Hepatocyte (in vitro differentiated cells): ENCODE results near the gene TEX51. TPM values are rescaled to one million over a fixed set of nuclear protein-coding genes. Genes with fewer than 3 reads are reported as not detected.

ENCODE experiments used
- DNase-seq: peaks from one replicate; pipeline ENCODE4 v3.0.0-alpha.2; 2016; ENCODE audit warnings: low spot score
- H2AFZ ChIP-seq: fragments of 200-600 bp; sonication (generic); 2 replicates; pipeline ENCODE4 v1.6.0; 2016; ENCODE audit warnings: antibody characterized with exemption, mild to moderate bottlenecking
- H3K27ac ChIP-seq: fragments of 200-600 bp; sonication (generic); 2 replicates; pipeline ENCODE4 v1.5.1; 2016; ENCODE audit warnings: mild to moderate bottlenecking
- H3K27me3 ChIP-seq: fragments of 200-600 bp; sonication (generic); 2 replicates; pipeline ENCODE4 v1.6.1; 2016
- H3K36me3 ChIP-seq: fragments of 200-600 bp; sonication (generic); replicated peaks from 2 replicates; pipeline ENCODE4 v1.5.1; 2016; ENCODE audit warnings: low read depth; ENCODE audit not compliant: insufficient read depth
- H3K4me1 ChIP-seq: fragments of 200-600 bp; sonication (generic); 2 replicates; pipeline ENCODE4 v1.5.1; 2016; ENCODE audit warnings: mild to moderate bottlenecking, moderate library complexity; ENCODE audit not compliant: insufficient read depth
- H3K4me2 ChIP-seq: fragments of 200-600 bp; sonication (generic); 2 replicates; pipeline ENCODE4 v1.6.0; 2016
- H3K4me3 ChIP-seq: fragments of 200-600 bp; sonication (generic); 2 replicates; pipeline ENCODE4 v1.5.1; 2016; ENCODE audit warnings: mild to moderate bottlenecking
- H3K79me2 ChIP-seq: fragments of 200-600 bp; sonication (generic); 2 replicates; pipeline ENCODE4 v1.6.0; 2017; ENCODE audit warnings: mild to moderate bottlenecking
- H3K9me2 ChIP-seq: fragments of 200-600 bp; sonication (generic); replicated peaks from 2 replicates; pipeline ENCODE4 v1.6.0; 2017; ENCODE audit warnings: mild to moderate bottlenecking; ENCODE audit not compliant: insufficient read depth
- H3K9me3 ChIP-seq: fragments of 200-600 bp; sonication (generic); 2 replicates; pipeline ENCODE4 v1.5.1; 2016; ENCODE audit warnings: low read depth, mild to moderate bottlenecking
- H4K20me1 ChIP-seq: fragments of 200-600 bp; sonication (generic); 2 replicates; pipeline ENCODE4 v1.6.0; 2016; ENCODE audit warnings: mild to moderate bottlenecking; ENCODE audit not compliant: insufficient read depth, poor library complexity, severe bottlenecking
- CTCF ChIP-seq: fragments of 200-600 bp; sonication (generic); IDR thresholded peaks from 2 replicates; pipeline ENCODE4 v1.5.1; 2016; ENCODE audit warnings: antibody characterized with exemption, mild to moderate bottlenecking; ENCODE audit not compliant: poor library complexity
- EZH2 ChIP-seq: fragments of 200-600 bp; sonication (generic); IDR thresholded peaks from 2 replicates; pipeline ENCODE4 v1.6.1; 2016; ENCODE audit warnings: antibody characterized with exemption, mild to moderate bottlenecking, borderline replicate concordance
- EZH2phosphoT487 ChIP-seq: fragments of 200-600 bp; sonication (generic); IDR thresholded peaks from one replicate; pipeline ENCODE4 v1.6.1; 2018; ENCODE audit warnings: antibody characterized with exemption, mild to moderate bottlenecking, low read depth, moderate library complexity; ENCODE audit not compliant: unreplicated experiment, severe bottlenecking
- WGBS: methylation state at CpG from one replicate; pipeline ENCODE4 v1.1.6; 2016; ENCODE audit warnings: low lambda C conversion rate; ENCODE audit errors: missing lambda C conversion rate; 5-methylcytosine and 5-hydroxymethylcytosine counted together
- polyA plus RNA-seq: library from polyadenylated mRNA; unstranded; fragments of >200 nt; fragmentation: Nextera tagmentation; extraction: Ambion mirVana; gene quantifications from 2 replicates; pipeline ENCODE4 v1.2.1, GENCODE V29; 2016
- total RNA-seq: library from RNA; depleted of rRNA; stranded (reverse); fragments of >200 nt; gene quantifications from 2 replicates; pipeline ENCODE4 v1.2.3, GENCODE V29; 2014

TEX51 gene
- total and polyA plus RNA-seq, 2 experiments from 2014 or later, result not detected

GRCh38 chr2:126936219-126936723 is 37.6 kb downstream of the TEX51 start:
- Histone ChIP-seq H3K4me2 (no peak overlapping the region), H2AFZ (no peak overlapping the region), H3K36me3 (no peaks in the 10 kb centered on the region), H3K27ac (no peak overlapping the region), H3K27me3 (no peaks in the 10 kb centered on the region), H3K4me3 (no peak overlapping the region), H3K9me3 (no peaks in the 10 kb centered on the region), H3K9me2 (no peaks in the 10 kb centered on the region), H4K20me1 (no peaks in the 10 kb centered on the region), H3K4me1 (no peaks in the 10 kb centered on the region), H3K79me2 (no peaks in the 10 kb centered on the region)
- TF ChIP-seq CTCF, result no peak
- 89% methylated on average over 4 of the region's 4 CpGs for WGBS
- no peak for DNase-seq

- Histone ChIP-seq H3K9me2 (no peaks in the 10 kb centered on the region), H3K79me2 (no peaks in the 10 kb centered on the region), H3K4me1 (no peaks in the 10 kb centered on the region)
Measured at GRCh38 chr2:126940331-126940730, 41.6 kb downstream of the TEX51 start.

GRCh38 chr2:126942427-126943203 is 43.9 kb downstream of the TEX51 start:
- Histone ChIP-seq H3K27me3 (no peaks in the 10 kb centered on the region), H3K27ac (no peak overlapping the region), H3K9me2 (no peaks in the 10 kb centered on the region), H3K79me2 (no peaks in the 10 kb centered on the region), H3K4me2 (no peak overlapping the region), H2AFZ (no peak overlapping the region), H3K9me3 (no peaks in the 10 kb centered on the region), H4K20me1 (no peaks in the 10 kb centered on the region), H3K36me3 (no peaks in the 10 kb centered on the region), H3K4me3 (no peak overlapping the region), H3K4me1 (peaks cover 13% of the 10 kb centered on the region)
- no peak for DNase-seq
- TF ChIP-seq EZH2, result no peak
- no peak for TF ChIP-seq EZH2phosphoT487
- no peak for TF ChIP-seq CTCF
- 58% methylated on average over 5 of the region's 5 CpGs for WGBS

More at GRCh38 chr2:126940331-126940730, 41.6 kb downstream of the TEX51 start:
- no peak overlapping the region for H3K27ac ChIP-seq
- H3K36me3 ChIP-seq, result no peaks in the 10 kb centered on the region
- no peak for TF ChIP-seq EZH2
- TF ChIP-seq CTCF, result no peak
- no peak for TF ChIP-seq EZH2phosphoT487
- no peak overlapping the region for H3K4me2 ChIP-seq
- H3K27me3 ChIP-seq, result no peaks in the 10 kb centered on the region
- WGBS, result 91% methylated on average over 4 of the region's 4 CpGs
- no peak overlapping the region for H3K4me3 ChIP-seq
- no peaks in the 10 kb centered on the region for H4K20me1 ChIP-seq
- no peak overlapping the region for H2AFZ ChIP-seq
- DNase-seq, result no peak
- H3K9me3 ChIP-seq, result no peaks in the 10 kb centered on the region
